Mesendoderm (in vitro differentiated cells): ENCODE results near the gene RREB1.

Experiments used
- DNase-seq: peaks from one replicate; pipeline ENCODE4 v3.0.0; 2013
- H2AK5ac ChIP-seq: 2 replicates; pipeline ENCODE4 v1.6.1; 2013; ENCODE audit warnings: low read length, inconsistent platforms
- H2BK120ac ChIP-seq: 2 replicates; pipeline ENCODE4 v1.6.1; 2013; ENCODE audit warnings: low read depth, mild to moderate bottlenecking, low read length, moderate library complexity, mixed read lengths
- H2BK15ac ChIP-seq: replicated peaks from 2 replicates; pipeline ENCODE4 v1.6.1; 2013; ENCODE audit warnings: low read depth, mild to moderate bottlenecking, moderate library complexity
- H2BK5ac ChIP-seq: 2 replicates; pipeline ENCODE4 v1.6.1; 2013; ENCODE audit warnings: low read length, inconsistent platforms
- H3K18ac ChIP-seq: 2 replicates; pipeline ENCODE4 v1.6.1; 2013; ENCODE audit warnings: mild to moderate bottlenecking, low read length, mixed read lengths
- H3K23ac ChIP-seq: one replicate; pipeline ENCODE4 v1.6.1; 2013; ENCODE audit warnings: low read length
- H3K27ac ChIP-seq: 2 replicates; pipeline ENCODE4 v1.5.1; 2013; ENCODE audit warnings: low read depth, mild to moderate bottlenecking, inconsistent platforms, low read length, moderate library complexity
- H3K27me3 ChIP-seq: 2 replicates; pipeline ENCODE4 v1.6.1; 2013; ENCODE audit warnings: low read length, control low read depth, mild to moderate bottlenecking, inconsistent platforms; ENCODE audit not compliant: insufficient read depth, poor library complexity
- H3K36me3 ChIP-seq: 2 replicates; pipeline ENCODE4 v1.6.1; 2013; ENCODE audit warnings: low read length, inconsistent platforms; ENCODE audit not compliant: control insufficient read depth, insufficient read depth
- H3K4ac ChIP-seq: one replicate; pipeline ENCODE4 v1.6.1; 2013; ENCODE audit warnings: low read depth, mild to moderate bottlenecking, low read length, moderate library complexity
- H3K4me1 ChIP-seq: 2 replicates; pipeline ENCODE4 v1.6.1; 2013; ENCODE audit warnings: low read depth, low read length, inconsistent platforms; ENCODE audit not compliant: control insufficient read depth
- H3K4me2 ChIP-seq: 2 replicates; pipeline ENCODE4 v1.6.1; 2013; ENCODE audit warnings: low read length
- H3K4me3 ChIP-seq: 2 replicates; pipeline ENCODE4 v1.5.1; 2013; ENCODE audit warnings: mild to moderate bottlenecking, low read length
- H3K56ac ChIP-seq: one replicate; pipeline ENCODE4 v1.6.1; 2013; ENCODE audit warnings: low read length
- H3K79me1 ChIP-seq: 2 replicates; pipeline ENCODE4 v1.6.1; 2013; ENCODE audit warnings: low read length, inconsistent platforms
- H3K79me2 ChIP-seq: 2 replicates; pipeline ENCODE4 v1.6.1; 2013; ENCODE audit warnings: mild to moderate bottlenecking, low read length; ENCODE audit not compliant: control insufficient read depth, insufficient read depth
- H3K9ac ChIP-seq: 2 replicates; pipeline ENCODE4 v1.6.1; 2013; ENCODE audit warnings: low read length, inconsistent platforms
- H4K5ac ChIP-seq: one replicate; pipeline ENCODE4 v1.6.1; 2013; ENCODE audit warnings: low read length
- H4K8ac ChIP-seq: one replicate; pipeline ENCODE4 v1.6.1; 2013; ENCODE audit warnings: low read depth, mild to moderate bottlenecking, control low read depth, low read length, moderate library complexity
- WGBS: extraction: QIAGEN DNeasy Blood & Tissue Kit; methylation state at CpG from one replicate; pipeline ENCODE4 v1.1.7; 2013; ENCODE audit warnings: low lambda C conversion rate, missing lambda C conversion rate; ENCODE audit not compliant: insufficient coverage; ENCODE audit errors: extremely low coverage; 5-methylcytosine and 5-hydroxymethylcytosine counted together

RREB1 gene

DNA sequence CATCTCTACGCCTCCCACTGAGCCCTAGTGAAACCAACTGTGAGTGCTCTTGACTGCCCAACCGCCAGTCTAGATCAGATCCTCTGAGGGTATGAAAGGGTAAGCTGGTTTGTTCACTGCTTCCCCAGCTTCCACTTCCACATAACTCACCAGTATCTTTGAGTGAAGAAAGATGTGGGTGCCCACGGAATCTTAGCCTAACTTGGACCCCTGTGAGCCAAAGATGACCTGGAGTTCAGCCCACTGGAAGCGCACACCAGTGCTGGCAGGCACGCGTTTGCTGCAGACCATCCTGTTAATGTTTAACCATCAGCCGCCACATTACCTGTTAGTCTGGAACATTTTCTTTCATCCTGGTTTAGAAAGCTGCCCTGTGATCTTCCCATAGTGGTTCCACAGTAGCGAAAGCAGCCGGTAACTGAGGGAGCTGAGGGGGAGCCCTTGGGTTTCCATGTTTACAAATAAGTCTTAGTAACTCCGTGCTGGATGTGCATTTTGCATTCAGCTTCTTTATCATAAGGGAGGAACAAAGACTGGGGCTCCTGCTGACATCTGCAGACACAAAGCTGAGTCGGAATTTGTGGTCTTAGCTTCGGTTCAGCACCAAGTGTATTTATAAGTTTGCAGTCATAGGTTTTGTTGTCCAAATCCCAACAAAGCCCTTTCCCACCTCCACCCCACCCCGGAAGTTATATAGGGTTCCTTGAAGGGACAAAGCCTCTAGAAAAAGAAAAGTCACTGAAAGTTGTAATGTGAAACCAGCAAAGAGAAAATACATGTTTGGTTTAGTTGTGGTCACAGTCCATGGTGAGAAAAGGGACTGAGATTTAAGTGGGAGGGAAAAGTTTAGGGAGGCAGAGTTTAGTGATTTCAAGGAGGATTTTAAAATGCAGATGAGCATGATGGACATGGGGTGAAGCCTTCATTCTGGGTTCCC, 134.2 kb downstream of the RREB1 start:
- Histone ChIP-seq H3K4me2 (no peak overlapping the region), H3K56ac (peak overlapping the region; percentile 25), H3K4me1 (peaks cover 7% of the 10 kb centered on the region), H3K27ac (peak overlapping the region; percentile 59), H3K79me1 (peaks cover 7% of the 10 kb centered on the region), H2BK15ac (no peak overlapping the region), H2AK5ac (no peak overlapping the region), H3K4me3 (no peak overlapping the region), H4K8ac (no peak overlapping the region), H3K4ac (no peak overlapping the region), H4K5ac (no peak overlapping the region), H3K27me3 (no peaks in the 10 kb centered on the region), H3K23ac (no peak overlapping the region), H3K36me3 (peaks cover 5% of the 10 kb centered on the region), H2BK5ac (no peak overlapping the region), H2BK120ac (no peak overlapping the region), H3K18ac (peak overlapping the region; percentile 13), H3K9ac (no peak overlapping the region), H3K79me2 (no peaks in the 10 kb centered on the region)
- WGBS, result no CpG with 5 or more reads among the region's 13 CpGs
- DNase-seq, result no peak

DNA sequence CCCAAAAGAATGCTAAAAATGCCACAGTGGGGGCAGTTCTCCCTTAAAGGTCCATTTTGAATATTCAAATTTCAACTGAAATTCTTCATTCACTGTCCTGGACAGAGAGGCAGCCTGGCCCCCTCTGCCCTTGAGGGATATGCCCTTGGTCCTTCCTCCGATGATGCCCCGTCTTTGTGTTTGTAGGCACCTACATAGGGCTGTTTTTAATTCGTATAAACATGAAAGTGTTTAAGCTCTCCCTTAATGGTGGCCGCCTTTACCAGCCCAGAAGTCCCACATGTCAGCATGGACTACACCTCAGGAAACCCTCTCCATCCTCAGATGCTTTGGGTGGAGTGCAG, 135.0 kb downstream of the RREB1 start:
- Histone ChIP-seq H3K79me2 (no peaks in the 10 kb centered on the region), H3K27ac (peak overlapping the region; percentile 59), H4K8ac (no peak overlapping the region), H3K4me3 (no peak overlapping the region), H4K5ac (no peak overlapping the region), H2AK5ac (no peak overlapping the region), H3K56ac (no peak overlapping the region), H3K27me3 (no peaks in the 10 kb centered on the region), H3K23ac (no peak overlapping the region), H3K9ac (no peak overlapping the region), H2BK120ac (no peak overlapping the region), H3K4me2 (no peak overlapping the region), H3K18ac (no peak overlapping the region), H3K4me1 (peaks cover 7% of the 10 kb centered on the region), H2BK5ac (no peak overlapping the region), H3K79me1 (peaks cover 7% of the 10 kb centered on the region), H3K36me3 (peaks cover 10% of the 10 kb centered on the region), H2BK15ac (no peak overlapping the region), H3K4ac (no peak overlapping the region)
- WGBS, result no CpG with 5 or more reads among the region's 4 CpGs
- DNase-seq, result peak; percentile 24

DNA sequence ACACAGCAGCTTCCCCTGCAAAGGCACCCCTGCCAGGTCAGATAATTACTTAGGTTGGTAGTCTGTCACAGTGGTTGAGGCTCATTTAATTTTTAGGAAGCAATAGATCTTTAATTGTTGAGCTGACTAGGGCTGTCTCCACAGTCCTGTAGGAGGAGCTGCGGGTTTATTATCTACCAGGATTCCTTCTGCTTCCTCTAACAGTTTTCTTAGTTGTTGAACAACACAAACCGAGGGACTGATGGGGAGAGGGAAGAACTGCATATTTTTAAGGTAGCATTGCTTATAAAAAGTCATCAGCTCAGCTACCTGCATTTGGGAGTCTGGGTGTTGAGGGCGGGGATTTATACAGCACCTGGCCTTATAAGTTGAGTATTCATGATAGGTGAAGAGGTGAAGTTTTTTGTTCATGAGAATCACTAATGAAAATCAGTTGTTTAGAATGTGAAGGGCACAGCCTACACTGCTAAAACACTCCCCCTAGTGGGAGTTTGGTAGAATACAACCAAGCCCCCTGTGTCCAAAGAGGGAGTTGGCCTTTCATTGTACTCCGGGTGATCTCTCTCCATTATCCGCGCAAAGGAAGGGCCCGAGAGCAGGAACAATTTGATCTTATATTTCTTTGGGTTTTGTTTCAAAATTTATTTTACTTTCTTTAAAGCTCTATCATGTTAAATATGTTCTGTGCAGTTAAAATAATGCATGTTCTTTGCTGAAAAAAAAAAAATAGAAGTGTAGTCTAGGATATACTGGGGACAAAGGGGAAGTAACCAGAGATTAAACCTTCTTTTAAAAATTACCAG, 135.6 kb downstream of the RREB1 start:
- peak overlapping the region; percentile 8 for H3K4me2 ChIP-seq
- H3K27me3 ChIP-seq, result no peaks in the 10 kb centered on the region
- peaks cover 7% of the 10 kb centered on the region for H3K4me1 ChIP-seq
- no peak overlapping the region for H3K23ac ChIP-seq
- H3K36me3 ChIP-seq, result peaks cover 10% of the 10 kb centered on the region
- WGBS, result no CpG with 5 or more reads among the region's 7 CpGs
- no peak overlapping the region for H3K18ac ChIP-seq
- no peak overlapping the region for H4K8ac ChIP-seq
- H2BK15ac ChIP-seq, result no peak overlapping the region
- H3K79me1 ChIP-seq, result peaks cover 7% of the 10 kb centered on the region
- H3K79me2 ChIP-seq, result no peaks in the 10 kb centered on the region
- H4K5ac ChIP-seq, result no peak overlapping the region
- no peak overlapping the region for H2AK5ac ChIP-seq
- no peak overlapping the region for H3K9ac ChIP-seq
- H3K4me3 ChIP-seq, result no peak overlapping the region
- no peak overlapping the region for H3K56ac ChIP-seq
- peak overlapping the region; percentile 42 for H3K27ac ChIP-seq
- H2BK120ac ChIP-seq, result no peak overlapping the region
- H3K4ac ChIP-seq, result no peak overlapping the region
- peak; percentile 84 for DNase-seq
- peak overlapping the region; percentile 56 for H2BK5ac ChIP-seq

DNA sequence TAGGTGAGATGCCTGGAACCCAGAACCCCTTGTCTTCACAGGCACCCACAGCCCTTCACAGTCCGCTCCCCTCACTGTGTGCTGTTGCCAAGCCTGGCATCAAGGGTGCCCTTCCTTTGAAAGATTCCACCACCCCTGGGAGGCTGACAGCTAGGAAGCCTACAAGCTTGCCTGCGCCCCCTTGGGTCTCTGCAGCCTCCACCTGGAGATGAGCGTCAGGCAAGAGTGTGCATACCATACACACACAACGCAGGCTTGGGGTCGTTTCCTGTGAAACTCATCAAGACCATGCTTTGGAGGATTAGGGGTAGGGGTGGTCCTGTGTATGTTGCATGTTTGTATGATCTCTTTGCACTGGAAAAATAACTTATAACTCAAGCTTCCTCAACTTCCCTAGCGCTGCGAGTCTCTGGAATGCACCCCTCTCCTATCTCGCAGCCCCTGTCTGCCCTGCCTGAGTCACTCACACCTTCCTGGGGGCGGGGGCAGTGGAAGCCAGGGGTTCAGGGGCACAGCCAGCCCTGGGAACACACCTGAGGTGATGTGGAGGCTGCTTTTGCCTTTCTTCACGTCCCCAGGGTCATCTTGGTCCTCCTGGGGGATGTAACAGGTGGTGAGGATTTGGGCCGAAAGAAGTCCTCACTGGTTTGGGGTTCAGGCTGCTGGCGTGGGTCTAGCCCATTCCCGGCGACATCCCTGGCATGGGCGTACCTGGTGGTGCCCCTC, 138.1 kb downstream of the RREB1 start:
- H2BK5ac ChIP-seq, result no peak overlapping the region
- no peak for DNase-seq
- no peak overlapping the region for H2BK15ac ChIP-seq
- H2BK120ac ChIP-seq, result no peak overlapping the region
- peaks cover 12% of the 10 kb centered on the region for H3K36me3 ChIP-seq
- H3K4me2 ChIP-seq, result no peak overlapping the region
- H2AK5ac ChIP-seq, result no peak overlapping the region
- no peaks in the 10 kb centered on the region for H3K27me3 ChIP-seq
- no peak overlapping the region for H3K9ac ChIP-seq
- no peak overlapping the region for H3K18ac ChIP-seq
- no peak overlapping the region for H4K5ac ChIP-seq
- H3K4me3 ChIP-seq, result no peak overlapping the region
- no CpG with 5 or more reads among the region's 15 CpGs for WGBS
- no peak overlapping the region for H3K4ac ChIP-seq
- no peak overlapping the region for H3K56ac ChIP-seq
- H3K27ac ChIP-seq, result no peak overlapping the region
- no peaks in the 10 kb centered on the region for H3K79me2 ChIP-seq
- no peak overlapping the region for H4K8ac ChIP-seq
- peaks cover 7% of the 10 kb centered on the region for H3K4me1 ChIP-seq
- H3K23ac ChIP-seq, result no peak overlapping the region
- H3K79me1 ChIP-seq, result peaks cover 4% of the 10 kb centered on the region

DNA sequence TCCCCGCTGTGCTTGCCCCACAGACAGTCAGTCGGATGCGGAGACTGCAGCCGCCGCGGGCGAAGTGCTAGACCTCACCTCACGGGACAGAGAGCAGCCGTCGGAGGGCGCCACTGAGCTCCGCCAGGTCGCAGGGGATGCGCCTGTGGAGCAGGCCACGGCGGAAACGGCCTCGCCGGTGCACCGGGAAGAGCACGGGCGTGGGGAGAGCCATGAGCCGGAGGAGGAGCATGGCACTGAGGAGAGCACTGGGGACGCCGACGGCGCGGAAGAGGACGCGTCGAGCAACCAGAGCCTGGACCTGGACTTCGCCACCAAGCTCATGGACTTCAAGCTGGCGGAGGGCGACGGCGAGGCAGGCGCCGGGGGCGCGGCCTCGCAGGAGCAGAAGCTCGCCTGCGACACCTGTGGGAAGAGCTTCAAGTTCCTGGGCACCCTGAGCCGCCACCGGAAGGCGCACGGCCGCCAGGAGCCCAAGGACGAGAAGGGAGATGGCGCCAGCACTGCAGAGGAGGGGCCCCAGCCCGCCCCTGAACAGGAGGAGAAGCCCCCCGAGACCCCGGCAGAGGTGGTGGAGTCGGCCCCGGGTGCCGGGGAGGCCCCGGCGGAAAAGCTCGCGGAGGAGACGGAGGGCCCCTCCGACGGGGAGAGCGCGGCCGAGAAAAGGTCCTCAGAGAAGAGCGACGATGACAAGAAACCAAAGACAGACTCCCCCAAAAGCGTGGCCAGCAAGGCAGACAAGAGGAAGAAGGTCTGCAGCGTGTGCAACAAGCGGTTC, 138.8 kb downstream of the RREB1 start:
- Histone ChIP-seq H3K4me2 (no peak overlapping the region), H3K9ac (no peak overlapping the region), H4K8ac (no peak overlapping the region), H2BK5ac (no peak overlapping the region), H3K4me1 (peaks cover 7% of the 10 kb centered on the region), H3K4me3 (no peak overlapping the region), H3K56ac (no peak overlapping the region), H3K18ac (no peak overlapping the region), H3K36me3 (peaks cover 12% of the 10 kb centered on the region), H2BK120ac (no peak overlapping the region), H2BK15ac (no peak overlapping the region), H3K79me1 (peaks cover 4% of the 10 kb centered on the region), H3K27ac (no peak overlapping the region), H4K5ac (no peak overlapping the region), H3K79me2 (no peaks in the 10 kb centered on the region), H3K23ac (no peak overlapping the region), H2AK5ac (no peak overlapping the region), H3K27me3 (no peaks in the 10 kb centered on the region), H3K4ac (no peak overlapping the region)
- no CpG with 5 or more reads among the region's 71 CpGs for WGBS
- DNase-seq, result no peak
